HG03175 (cell line): Measurements from ENCODE around the gene POLR2J2.
"Not testable (repeated sequence)": the region's sequence is repeated elsewhere in the genome, so short reads cannot be mapped to it uniquely, and the experiment has no call there.

Source experiments
- ATAC-seq: cut with Tn5 transposase; IDR thresholded peaks from one replicate; pipeline ENCODE4 v1.9.1; 2021; ENCODE audit warnings: mild to moderate bottlenecking, moderate library complexity; ENCODE audit not compliant: unreplicated experiment

Gene POLR2J2

GRCh38 chr7:102673447-102674067, 2.1 kb upstream of the POLR2J2 start:
- ATAC-seq, result not testable (repeated sequence)

GRCh38 chr7:102671956-102672307, 469 bp upstream of the POLR2J2 start:
- peak; percentile 30 for ATAC-seq

GRCh38 chr7:102667523-102667922, 3.9 kb downstream of the POLR2J2 start:
- ATAC-seq, result not testable (repeated sequence)

- ATAC-seq, result not testable (repeated sequence)
Measured at GRCh38 chr7:102666850-102667249, 4.6 kb downstream of the POLR2J2 start.

- ATAC-seq, result not testable (repeated sequence)
Measured at GRCh38 chr7:102664765-102665164, 6.7 kb downstream of the POLR2J2 start.

GRCh38 chr7:102649924-102650323, 21.5 kb downstream of the POLR2J2 start, which contains the start of gene SPDYE2B:
Gene SPDYE2B, plus strand, starts transcription at chr7:102650319. Its CDS starts 2,030 bp downstream, at chr7:102652349.
- not testable (repeated sequence) for ATAC-seq

GRCh38 chr7:102647813-102648212, 23.6 kb downstream of the POLR2J2 start:
- not testable (repeated sequence) for ATAC-seq

GRCh38 chr7:102643404-102643803, 28.1 kb downstream of the POLR2J2 start:
- ATAC-seq, result not testable (repeated sequence)

GRCh38 chr7:102642691-102643090, 28.8 kb downstream of the POLR2J2 start, which contains the start of gene UPK3BL1:
Gene UPK3BL1, minus strand, starts transcription at chr7:102642791. Its CDS starts 50 bp downstream, at chr7:102642741.
- ATAC-seq, result not testable (repeated sequence)

- ATAC-seq, result not testable (repeated sequence)
Measured at GRCh38 chr7:102638848-102639247, 32.6 kb downstream of the POLR2J2 start.

GRCh38 chr7:102636956-102637355, 34.5 kb downstream of the POLR2J2 start:
- not testable (repeated sequence) for ATAC-seq

GRCh38 chr7:102635354-102635753, 36.1 kb downstream of the POLR2J2 start:
- not testable (repeated sequence) for ATAC-seq

GRCh38 chr7:102634299-102634698, 37.2 kb downstream of the POLR2J2 start:
- ATAC-seq, result not testable (repeated sequence)

- ATAC-seq, result not testable (repeated sequence)
Measured at GRCh38 chr7:102630622-102631021, 40.8 kb downstream of the POLR2J2 start.

- ATAC-seq, result not testable (repeated sequence)
Measured at GRCh38 chr7:102627271-102627904, 44.1 kb downstream of the POLR2J2 start.

GRCh38 chr7:102618122-102618521, 53.3 kb downstream of the POLR2J2 start:
- not testable (repeated sequence) for ATAC-seq

GRCh38 chr7:102616507-102617125, 54.8 kb downstream of the POLR2J2 start, which contains the start of gene RASA4:
Gene RASA4, minus strand, starts transcription at chr7:102616756. Its CDS starts 67 bp downstream, at chr7:102616689.
- peak; percentile 79 for ATAC-seq
